Sigmoid colon (tissue), 7 donors: ENCODE measurements around the gene AATF. TPM values are rescaled to one million over a fixed set of nuclear protein-coding genes. Genes with fewer than 3 reads are reported as not detected.
A peak's percentile ranks its signal among the peaks of the same experiment; 100 is the strongest.

Experiments
- DNase-seq: peaks from one replicate; pipeline ENCODE4 v3.0.0-alpha.2; 2019
- H3K27ac ChIP-seq, 4 donors: fragments of 200-600 bp; sonication (generic); one replicate each; pipeline ENCODE4 v1.5.1; 2016 to 2019; ENCODE audit warnings: mild to moderate bottlenecking in 1 of 4
- H3K27me3 ChIP-seq, 3 donors: fragments of 200-600 bp; sonication (generic); one replicate each; pipeline ENCODE4 v1.5.1; 2019; ENCODE audit warnings: mild to moderate bottlenecking in 1 of 3
- H3K36me3 ChIP-seq, 4 donors: fragments of 200-600 bp; sonication (generic); one replicate each; pipeline ENCODE4 v1.5.1; 2016 to 2019
- H3K4me1 ChIP-seq, 4 donors: fragments of 200-600 bp; sonication (generic); one replicate each; pipeline ENCODE4 v1.5.1; 2017 to 2019
- H3K4me3 ChIP-seq, 4 donors: fragments of 200-600 bp; sonication (generic); one replicate each; pipeline ENCODE4 v1.5.1; 2017 to 2019; ENCODE audit warnings: mild to moderate bottlenecking in 2 of 4, moderate library complexity in 1 of 4
- H3K9me3 ChIP-seq, 4 donors: fragments of 200-600 bp in 3 of 4; sonication (generic) in 3 of 4; one replicate each; pipeline versions ENCODE4 v1.5.1 to v1.6.1; 2013 to 2019
- EP300 ChIP-seq, 4 donors: sonication (generic); formaldehyde crosslinking; IDR thresholded peaks; one replicate each; pipeline ENCODE4 v1.6.1; 2017; ENCODE audit warnings: antibody characterized with exemption in 4 of 4
- POLR2A ChIP-seq, 2 donors: fragments of 450-650 bp; IDR thresholded peaks; one replicate each; pipeline ENCODE4 v1.6.1; 2016; ENCODE audit warnings: antibody characterized with exemption in 2 of 2, mild to moderate bottlenecking in 2 of 2, moderate library complexity in 2 of 2
- POLR2AphosphoS5 ChIP-seq, 4 donors: sonication (generic); formaldehyde crosslinking; IDR thresholded peaks; one replicate each; pipeline ENCODE4 v1.6.1; 2017; ENCODE audit warnings: antibody characterized with exemption in 4 of 4
- WGBS, 2 donors: extraction: QIAGEN DNeasy Blood & Tissue Kit; methylation state at CpG; one replicate each; pipeline ENCODE4 v1.1.7; 2013; 5-methylcytosine and 5-hydroxymethylcytosine counted together
- intact Hi-C: fragments of 100-400 bp; cut with DNase I; formaldehyde crosslinking; loops from one replicate; pipeline ENCODE4 v1.15.1; 2023
- polyA plus RNA-seq, 3 donors: library from polyadenylated mRNA; stranded (reverse); fragments of 200-250 nt; gene quantifications; one replicate each; pipeline ENCODE4 v1.2.3, GENCODE V29; 2013
- total RNA-seq, 4 donors: library from RNA; depleted of rRNA; stranded (reverse); fragments of >200 nt; gene quantifications; one replicate each; pipeline ENCODE4 v1.1.0, GENCODE V29; 2016
- TF ChIP-seq, protein P1 (sequence below), 4 experiments: fragments of 450-650 bp in 3 of 4; fragments of 200-600 bp in 1 of 4; IDR thresholded peaks; one replicate each; pipeline ENCODE4 v1.5.1; 2016 to 2019; ENCODE audit warnings: antibody characterized with exemption in 4 of 4, mild to moderate bottlenecking in 3 of 4, moderate library complexity in 2 of 4
- donor health status: healthy with polysubstance abuse.
- donor health status: Bipolar disorder and iron deficiency.
- donor health status: healthy.

AATF gene
- total and polyA plus RNA-seq, 7 donors: 27.6 to 38.3 (median 33.2) TPM

DNA sequence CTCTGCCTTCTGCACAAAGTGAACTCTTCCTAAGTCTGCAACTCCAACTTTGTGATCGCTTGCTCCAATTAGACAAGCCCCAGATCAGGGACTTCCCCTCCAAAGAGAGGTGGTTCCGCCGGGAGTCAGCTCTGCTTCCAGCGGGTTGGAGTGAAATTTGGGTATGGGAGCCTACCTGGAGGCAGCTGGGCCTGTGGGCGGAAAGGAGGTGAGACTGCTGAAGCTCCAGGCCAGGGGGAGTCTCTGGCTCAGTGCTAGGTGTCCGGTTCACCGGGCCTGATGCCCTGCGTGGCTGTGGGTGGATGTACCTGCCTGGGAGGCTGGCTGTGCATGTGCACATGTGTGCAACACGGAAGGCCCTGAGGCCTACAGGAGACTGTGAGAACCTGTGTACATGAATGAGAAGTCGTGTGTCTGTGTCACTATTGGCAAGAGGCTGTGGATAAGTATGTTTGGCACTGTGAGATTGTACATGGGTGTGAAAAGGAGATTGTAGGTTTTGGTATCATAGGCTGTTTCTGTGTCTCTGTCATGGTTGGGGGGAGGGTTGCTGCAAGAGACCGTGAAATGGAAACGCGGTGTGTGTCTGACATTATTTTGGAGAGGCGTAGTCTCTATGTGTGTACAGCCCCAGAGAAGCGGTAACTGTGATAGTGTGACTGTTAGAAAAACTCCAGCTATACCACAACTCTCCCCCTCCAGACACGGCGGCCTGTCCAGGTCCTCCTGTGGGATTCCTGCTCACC, 7.3 kb upstream of the AATF start:
- Histone ChIP-seq H3K36me3 (no peaks in the 10 kb centered on the region), H3K9me3 (no peaks in the 10 kb centered on the region), H3K4me3 (no peak overlapping the region), H3K27me3 (peaks cover 93 to 100% (median 100%) of the 10 kb centered on the region in 3 donors), H3K4me1 (peaks cover 0 to 49% (median 38%) of the 10 kb centered on the region in 4 donors), H3K27ac (no peak overlapping the region)
- DNase-seq: no peak
- WGBS, 2 donors: 18 to 25% methylated on average over 17 of the region's 17 CpGs
- no peak for TF ChIP-seq EP300 (IDR thresholded peaks at IDR 0.05)
- intact Hi-C loops: no loop called here

- no peak overlapping the region for H3K27ac ChIP-seq
- WGBS, 2 donors: 7 to 12% methylated on average over 57 of the region's 57 CpGs
- no peaks in the 10 kb centered on the region for H3K36me3 ChIP-seq
- no peak for TF ChIP-seq POLR2A (IDR thresholded peaks at IDR 0.05)
- TF ChIP-seq POLR2AphosphoS5 (IDR thresholded peaks at IDR 0.05): no peak
- TF ChIP-seq, protein P1, sequence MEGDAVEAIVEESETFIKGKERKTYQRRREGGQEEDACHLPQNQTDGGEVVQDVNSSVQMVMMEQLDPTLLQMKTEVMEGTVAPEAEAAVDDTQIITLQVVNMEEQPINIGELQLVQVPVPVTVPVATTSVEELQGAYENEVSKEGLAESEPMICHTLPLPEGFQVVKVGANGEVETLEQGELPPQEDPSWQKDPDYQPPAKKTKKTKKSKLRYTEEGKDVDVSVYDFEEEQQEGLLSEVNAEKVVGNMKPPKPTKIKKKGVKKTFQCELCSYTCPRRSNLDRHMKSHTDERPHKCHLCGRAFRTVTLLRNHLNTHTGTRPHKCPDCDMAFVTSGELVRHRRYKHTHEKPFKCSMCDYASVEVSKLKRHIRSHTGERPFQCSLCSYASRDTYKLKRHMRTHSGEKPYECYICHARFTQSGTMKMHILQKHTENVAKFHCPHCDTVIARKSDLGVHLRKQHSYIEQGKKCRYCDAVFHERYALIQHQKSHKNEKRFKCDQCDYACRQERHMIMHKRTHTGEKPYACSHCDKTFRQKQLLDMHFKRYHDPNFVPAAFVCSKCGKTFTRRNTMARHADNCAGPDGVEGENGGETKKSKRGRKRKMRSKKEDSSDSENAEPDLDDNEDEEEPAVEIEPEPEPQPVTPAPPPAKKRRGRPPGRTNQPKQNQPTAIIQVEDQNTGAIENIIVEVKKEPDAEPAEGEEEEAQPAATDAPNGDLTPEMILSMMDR (IDR thresholded peaks at IDR 0.05): no peak
- TF ChIP-seq EP300 (IDR thresholded peaks at IDR 0.05): no peak
- no peak overlapping the region for H3K4me3 ChIP-seq
- peaks cover 0 to 43% (median 31%) of the 10 kb centered on the region in 4 donors for H3K4me1 ChIP-seq
- H3K27me3 ChIP-seq: peaks cover 92 to 100% (median 100%) of the 10 kb centered on the region in 3 donors
- intact Hi-C loops: no loop called here
- H3K9me3 ChIP-seq: no peaks in the 10 kb centered on the region
- no peak for DNase-seq
Observed at GRCh38 chr17:36942019-36942599, 6.6 kb upstream of the AATF start.

DNA sequence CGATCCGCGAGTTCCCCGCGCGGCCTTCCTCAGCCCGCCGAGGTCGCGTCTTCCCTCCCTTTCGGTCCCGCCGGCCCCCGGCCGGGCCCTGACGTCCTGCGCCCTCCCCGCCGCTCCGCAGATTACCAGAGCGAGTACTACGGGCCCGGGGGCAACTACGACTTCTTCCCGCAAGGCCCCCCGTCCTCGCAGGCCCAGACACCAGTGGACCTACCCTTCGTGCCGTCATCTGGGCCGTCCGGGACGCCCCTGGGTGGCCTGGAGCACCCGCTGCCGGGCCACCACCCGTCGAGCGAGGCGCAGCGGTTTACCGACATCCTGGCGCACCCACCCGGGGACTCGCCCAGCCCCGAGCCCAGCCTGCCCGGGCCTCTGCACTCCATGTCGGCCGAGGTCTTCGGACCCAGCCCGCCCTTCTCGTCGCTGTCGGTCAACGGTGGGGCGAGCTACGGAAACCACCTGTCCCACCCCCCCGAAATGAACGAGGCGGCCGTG, 6.1 kb upstream of the AATF start:
- H3K27ac ChIP-seq: no peak overlapping the region
- no peak overlapping the region for H3K4me3 ChIP-seq
- H3K36me3 ChIP-seq: no peaks in the 10 kb centered on the region
- intact Hi-C loops: no loop called here
- TF ChIP-seq POLR2AphosphoS5 (IDR thresholded peaks at IDR 0.05) (no peak), EP300 (IDR thresholded peaks at IDR 0.05) (no peak), POLR2A (IDR thresholded peaks at IDR 0.05) (no peak)
- TF ChIP-seq, protein P1 (IDR thresholded peaks at IDR 0.05): no peak
- H3K4me1 ChIP-seq: peaks cover 0 to 38% (median 26%) of the 10 kb centered on the region in 4 donors
- peaks cover 86 to 99% (median 98%) of the 10 kb centered on the region in 3 donors for H3K27me3 ChIP-seq
- WGBS, 2 donors: 5 to 19% methylated on average over 59 of the region's 59 CpGs
- no peaks in the 10 kb centered on the region for H3K9me3 ChIP-seq
- DNase-seq: no peak

DNA sequence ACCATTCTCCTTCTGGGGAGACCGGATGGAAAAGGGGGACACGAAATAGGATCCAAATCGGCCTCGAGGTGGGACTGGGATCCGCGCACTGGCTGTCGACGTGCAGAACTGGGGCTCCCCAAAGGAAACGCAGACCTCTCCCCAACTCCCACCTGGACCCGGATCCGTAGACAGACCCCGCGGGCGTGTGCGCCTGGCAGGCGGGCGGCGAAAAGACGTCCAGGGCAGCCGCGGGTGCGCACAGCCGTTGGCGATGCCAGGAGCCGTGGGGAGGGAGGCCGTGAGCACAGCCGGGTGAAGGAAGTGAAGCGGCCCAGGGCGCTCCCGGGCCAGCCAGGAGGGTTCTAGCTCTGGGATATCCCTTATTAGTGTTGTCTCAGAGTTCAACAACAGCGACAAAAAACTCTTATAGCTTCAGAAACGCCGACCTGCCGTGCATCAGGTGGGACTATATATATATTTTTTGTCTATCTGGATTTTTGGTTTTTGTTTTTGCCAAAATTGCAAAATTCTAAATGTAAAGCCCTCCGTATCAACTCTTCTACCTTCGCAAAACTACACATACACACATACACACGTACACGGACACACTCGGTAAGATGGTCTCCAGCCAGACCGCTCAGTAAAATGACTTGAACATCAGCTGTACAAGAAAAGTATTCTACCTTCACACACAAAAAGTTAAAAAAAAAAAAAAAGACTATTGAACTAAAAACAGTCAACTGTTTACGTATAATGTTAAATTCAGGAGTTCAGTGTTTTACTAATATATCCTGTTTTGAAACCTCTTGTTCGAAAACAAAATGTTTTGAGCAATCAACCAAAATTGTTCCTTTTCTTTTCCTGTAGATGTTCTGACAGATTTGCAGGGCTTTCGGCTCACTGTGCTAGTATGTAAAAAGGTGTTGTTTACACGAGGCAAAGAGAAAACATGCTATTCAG, 5.2 kb upstream of the AATF start:
- Histone ChIP-seq H3K4me1 (peaks cover 0 to 36% (median 24%) of the 10 kb centered on the region in 4 donors), H3K27me3 (peaks cover 78 to 91% (median 89%) of the 10 kb centered on the region in 3 donors), H3K27ac (no peak overlapping the region), H3K36me3 (no peaks in the 10 kb centered on the region), H3K4me3 (no peak overlapping the region), H3K9me3 (no peaks in the 10 kb centered on the region)
- WGBS, 2 donors: 12 to 18% methylated on average over 44 of the region's 44 CpGs
- DNase-seq: no peak
- intact Hi-C loops: no loop called here
- peak in 3 of 4 donors; percentile 3 to 72 (median 44) for TF ChIP-seq POLR2AphosphoS5 (IDR thresholded peaks at IDR 0.05)
- no peak for TF ChIP-seq EP300 (IDR thresholded peaks at IDR 0.05)

GRCh38 chr17:36944553-36944952, 4.2 kb upstream of the AATF start:
- H3K9me3 ChIP-seq: no peaks in the 10 kb centered on the region
- no peaks in the 10 kb centered on the region for H3K36me3 ChIP-seq
- no peak for DNase-seq
- WGBS, 2 donors: 0 to 9% methylated on average over 1 of the region's 1 CpG
- no peak overlapping the region for H3K4me3 ChIP-seq
- no peak overlapping the region for H3K27ac ChIP-seq
- intact Hi-C loops: no loop called here
- H3K27me3 ChIP-seq: peaks cover 67 to 81% (median 79%) of the 10 kb centered on the region in 3 donors
- no peak for TF ChIP-seq POLR2AphosphoS5 (IDR thresholded peaks at IDR 0.05)
- no peak for TF ChIP-seq EP300 (IDR thresholded peaks at IDR 0.05)
- TF ChIP-seq, protein P1 (IDR thresholded peaks at IDR 0.05): no peak
- peaks cover 0 to 28% (median 20%) of the 10 kb centered on the region in 4 donors for H3K4me1 ChIP-seq
